Measurements from ENCODE around the gene SYNPR. TPM values are rescaled to one million over a fixed set of nuclear protein-coding genes. Genes with fewer than 3 reads are reported as not detected.

The SYNPR gene
- total RNA-seq, 1 experiment from 2014 or later = 0.17 TPM

DNA sequence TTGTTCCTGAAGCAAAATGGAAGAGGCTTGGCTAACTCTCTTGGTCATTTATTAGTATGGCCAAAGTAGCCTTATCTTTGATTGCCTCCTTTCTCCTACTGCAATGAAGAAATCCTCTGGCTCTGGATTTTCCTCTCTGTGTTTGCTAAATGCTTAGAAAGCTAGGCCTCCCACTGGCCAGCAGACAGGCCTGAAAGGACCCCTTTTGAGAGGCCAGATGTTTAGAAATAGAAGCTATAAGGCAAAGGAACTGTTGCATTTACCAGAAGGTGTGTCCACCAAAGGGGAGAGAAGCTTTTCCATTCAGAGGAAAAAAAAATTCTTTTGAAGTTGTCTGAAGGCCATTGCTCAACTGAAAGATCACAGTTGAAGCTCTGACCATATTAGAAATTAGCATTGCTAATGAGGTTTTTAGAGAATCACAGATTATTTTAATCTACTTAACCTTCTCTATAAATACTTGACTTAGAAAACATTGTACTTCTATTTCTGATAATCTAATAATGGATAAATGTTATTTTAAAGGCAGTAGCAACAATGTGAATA is 160.8 kb downstream of the SYNPR start:
- Histone ChIP-seq H4K91ac (ENCODE audit: insufficient read length, low read depth, low read length) (no peak overlapping the region), H3K79me1 (ENCODE audit: insufficient read depth, low read depth, low read length, poor library complexity, severe bottlenecking) (no peaks in the 10 kb centered on the region), H3K27ac (ENCODE audit: insufficient read length, low read depth, low read length) (no peak overlapping the region), H3K4me1 (ENCODE audit: insufficient read depth, low read length) (peaks cover 12% of the 10 kb centered on the region; the same call in 1 of the 2 replicates), H4K5ac (ENCODE audit: insufficient read length, low read depth, low read length) (no peak overlapping the region), H3K27me3 (ENCODE audit: insufficient read depth, low read length) (no peaks in the 10 kb centered on the region), H3K18ac (ENCODE audit: insufficient read length, low read depth, low read length) (no peak overlapping the region), H3K14ac (ENCODE audit: insufficient read depth, low read length) (no peak overlapping the region), H2AK5ac (ENCODE audit: insufficient read length, low read length) (no peak overlapping the region), H3K9me3 (ENCODE audit: control insufficient read depth, low read depth, low read length) (no peaks in the 10 kb centered on the region), H3K4ac (ENCODE audit: low read depth, low read length) (no peak overlapping the region), H2BK20ac (ENCODE audit: low read depth, low read length, poor library complexity, severe bottlenecking) (no peak overlapping the region), H2BK5ac (ENCODE audit: insufficient read length, low read length) (no peak overlapping the region), H4K8ac (replicated peaks; ENCODE audit: insufficient read length, low read depth, low read length) (no peak overlapping the region), H3K79me2 (ENCODE audit: insufficient read depth, low read length) (no peaks in the 10 kb centered on the region), H3K56ac (ENCODE audit: insufficient read length, low read depth, low read length) (no peak overlapping the region), H2AFZ (ENCODE audit: low read length) (no peak overlapping the region), H3T11ph (ENCODE audit: low read length) (no peak overlapping the region), H2BK120ac (ENCODE audit: low read depth, low read length, poor library complexity, severe bottlenecking) (no peak overlapping the region), H2BK15ac (ENCODE audit: low read depth, low read length) (no peak overlapping the region), H2BK12ac (ENCODE audit: insufficient read length, low read depth, low read length) (no peak overlapping the region), H3K4me2 (ENCODE audit: insufficient read depth, insufficient read length, low read length) (no peak overlapping the region), H4K20me1 (ENCODE audit: control insufficient read depth, insufficient read depth, insufficient read length) (no peaks in the 10 kb centered on the region), H3K23me2 (ENCODE audit: insufficient read length, low read depth, low read length, poor library complexity, severe bottlenecking) (no peaks in the 10 kb centered on the region), H3K9ac (ENCODE audit: extremely low read depth, insufficient read length, low read length) (no peak overlapping the region), H3K23ac (ENCODE audit: insufficient read length, low read depth, low read length) (no peak overlapping the region)
- Mint-ChIP-seq H3K36me3 (ENCODE audit: insufficient read depth in 1 of 3, low read depth in 3 of 3) (no peaks in the 10 kb centered on the region), H3K4me1 (peaks cover 62 to 68% of the 10 kb centered on the region in 2 experiments), H3K9me3 (no peaks in the 10 kb centered on the region), H3K27ac (peak overlapping the region in 2 of 3 experiments; percentile 68 to 76; a peak in 2 of 7 replicates), H3K4me3 (no peak overlapping the region), H3K27me3 (ENCODE audit: low read depth) (no peaks in the 10 kb centered on the region)
- no peak for DNase-seq
- TF ChIP-seq, protein P1, sequence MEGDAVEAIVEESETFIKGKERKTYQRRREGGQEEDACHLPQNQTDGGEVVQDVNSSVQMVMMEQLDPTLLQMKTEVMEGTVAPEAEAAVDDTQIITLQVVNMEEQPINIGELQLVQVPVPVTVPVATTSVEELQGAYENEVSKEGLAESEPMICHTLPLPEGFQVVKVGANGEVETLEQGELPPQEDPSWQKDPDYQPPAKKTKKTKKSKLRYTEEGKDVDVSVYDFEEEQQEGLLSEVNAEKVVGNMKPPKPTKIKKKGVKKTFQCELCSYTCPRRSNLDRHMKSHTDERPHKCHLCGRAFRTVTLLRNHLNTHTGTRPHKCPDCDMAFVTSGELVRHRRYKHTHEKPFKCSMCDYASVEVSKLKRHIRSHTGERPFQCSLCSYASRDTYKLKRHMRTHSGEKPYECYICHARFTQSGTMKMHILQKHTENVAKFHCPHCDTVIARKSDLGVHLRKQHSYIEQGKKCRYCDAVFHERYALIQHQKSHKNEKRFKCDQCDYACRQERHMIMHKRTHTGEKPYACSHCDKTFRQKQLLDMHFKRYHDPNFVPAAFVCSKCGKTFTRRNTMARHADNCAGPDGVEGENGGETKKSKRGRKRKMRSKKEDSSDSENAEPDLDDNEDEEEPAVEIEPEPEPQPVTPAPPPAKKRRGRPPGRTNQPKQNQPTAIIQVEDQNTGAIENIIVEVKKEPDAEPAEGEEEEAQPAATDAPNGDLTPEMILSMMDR (conservative IDR thresholded peaks at IDR 0.05) = no peak

Data from H9 (cell line).